ENCODE results near the gene KCNT1. TPM values are rescaled to one million over a fixed set of nuclear protein-coding genes. Genes with fewer than 3 reads are reported as not detected.

The KCNT1 gene
- total RNA-seq, 1 experiment from 2014 or later = not detected

- H2AFZ ChIP-seq = no peak overlapping the region
- H3K79me2 ChIP-seq (ENCODE audit: low read depth) = no peaks in the 10 kb centered on the region
- H3K27ac ChIP-seq = no peak overlapping the region
- CTCF ChIA-PET = no interaction called here
- no peaks in the 10 kb centered on the region for H3F3A ChIP-seq (ENCODE audit: insufficient read depth, low read depth)
- no TSS peak for BruUV-seq (replicated peaks)
- no peaks in the 10 kb centered on the region for H3K4me1 ChIP-seq (replicated peaks; ENCODE audit: insufficient read depth)
- H3K36me3 ChIP-seq (ENCODE audit: low read depth) = no peaks in the 10 kb centered on the region
- no peak overlapping the region for H3K4me3 ChIP-seq
- intact Hi-C loops (cut with micrococcal nuclease; ENCODE audit: unreplicated experiment) = no loop called here
- TF ChIP-seq CTCF (conservative IDR thresholded peaks at IDR 0.05) = no peak
- TF ChIP-seq EZH2 (IDR thresholded peaks at IDR 0.05; ENCODE audit: low read depth) = no peak
- no peaks in the 10 kb centered on the region for H3K27me3 ChIP-seq (ENCODE audit: insufficient read depth, low read depth)
- no peak overlapping the region for H3K4me2 ChIP-seq
- no peaks in the 10 kb centered on the region for H3K9me2 ChIP-seq (ENCODE audit: insufficient read depth)
- no peak for DNase-seq
- no peaks in the 10 kb centered on the region for H3K9me3 ChIP-seq (ENCODE audit: insufficient read depth, low read depth)
- no peaks in the 10 kb centered on the region for H4K20me1 ChIP-seq (ENCODE audit: insufficient read depth)
- POLR2A ChIA-PET (ENCODE audit: unreplicated experiment) = no interaction called here
These were observed 119.1 kb downstream of the KCNT1 start for GRCh38 chr9:135821116-135821515.

- no peak overlapping the region for H2AFZ ChIP-seq
- TF ChIP-seq EZH2 (IDR thresholded peaks at IDR 0.05; ENCODE audit: low read depth) = no peak
- no peak for TF ChIP-seq CTCF (conservative IDR thresholded peaks at IDR 0.05)
- no peaks in the 10 kb centered on the region for H3K9me2 ChIP-seq (ENCODE audit: insufficient read depth)
- no TSS peak for BruUV-seq (replicated peaks)
- H3K27me3 ChIP-seq (ENCODE audit: insufficient read depth, low read depth) = no peaks in the 10 kb centered on the region
- H3F3A ChIP-seq (ENCODE audit: insufficient read depth, low read depth) = no peaks in the 10 kb centered on the region
- no peaks in the 10 kb centered on the region for H4K20me1 ChIP-seq (ENCODE audit: insufficient read depth)
- H3K4me1 ChIP-seq (replicated peaks; ENCODE audit: insufficient read depth) = no peaks in the 10 kb centered on the region
- no peaks in the 10 kb centered on the region for H3K36me3 ChIP-seq (ENCODE audit: low read depth)
- H3K79me2 ChIP-seq (ENCODE audit: low read depth) = no peaks in the 10 kb centered on the region
- intact Hi-C loops (cut with micrococcal nuclease; ENCODE audit: unreplicated experiment) = no loop called here
- POLR2A ChIA-PET (ENCODE audit: unreplicated experiment) = no interaction called here
- no peak for DNase-seq
- no peak overlapping the region for H3K4me2 ChIP-seq
- H3K9me3 ChIP-seq (ENCODE audit: insufficient read depth, low read depth) = no peaks in the 10 kb centered on the region
- CTCF ChIA-PET = no interaction called here
- H3K27ac ChIP-seq = no peak overlapping the region
- H3K4me3 ChIP-seq = no peak overlapping the region
These were observed 119.9 kb downstream of the KCNT1 start for GRCh38 chr9:135821733-135822373.

GRCh38 chr9:135822374-135822755 is 120.4 kb downstream of the KCNT1 start:
- Histone ChIP-seq H4K20me1 (ENCODE audit: insufficient read depth) (no peaks in the 10 kb centered on the region), H3K27ac (no peak overlapping the region), H3K27me3 (ENCODE audit: insufficient read depth, low read depth) (no peaks in the 10 kb centered on the region), H3K4me1 (replicated peaks; ENCODE audit: insufficient read depth) (no peaks in the 10 kb centered on the region), H3K4me2 (no peak overlapping the region), H2AFZ (no peak overlapping the region), H3K9me2 (ENCODE audit: insufficient read depth) (no peaks in the 10 kb centered on the region), H3K36me3 (ENCODE audit: low read depth) (no peaks in the 10 kb centered on the region), H3K79me2 (ENCODE audit: low read depth) (no peaks in the 10 kb centered on the region), H3F3A (ENCODE audit: insufficient read depth, low read depth) (no peaks in the 10 kb centered on the region), H3K4me3 (no peak overlapping the region), H3K9me3 (ENCODE audit: insufficient read depth, low read depth) (no peaks in the 10 kb centered on the region)
- ChIA-PET CTCF (no interaction called here), POLR2A (ENCODE audit: unreplicated experiment) (no interaction called here)
- intact Hi-C loops (cut with micrococcal nuclease; ENCODE audit: unreplicated experiment) = no loop called here
- DNase-seq = no peak
- TF ChIP-seq EZH2 (IDR thresholded peaks at IDR 0.05; ENCODE audit: low read depth) = no peak
- TF ChIP-seq CTCF (conservative IDR thresholded peaks at IDR 0.05) = no peak
- no TSS peak for BruUV-seq (replicated peaks)
